HEK293T (cell line): ENCODE measurements around the gene MLYCD.
"Not testable (repeated sequence)": the region's sequence is repeated elsewhere in the genome, so short reads cannot be mapped to it uniquely, and the experiment has no call there.

Experiments used
- CTCF ChIA-PET: fragments of 350-600 bp; formaldehyde crosslinking; extraction: SDS; loops from one replicate; lab custom pipeline; 2021; ENCODE audit warnings: antibody characterized with exemption, inconsistent platforms; lab: Yijun Ruan, JAX
- POLR2A ChIA-PET: fragments of 350-600 bp; formaldehyde crosslinking; extraction: SDS; loops from one replicate; lab custom pipeline; 2020; ENCODE audit warnings: antibody characterized with exemption, inconsistent platforms; lab: Yijun Ruan, JAX
- DNase-seq: peaks from one replicate; pipeline ENCODE4 v3.0.0; 2012; ENCODE audit warnings: mixed read lengths; ENCODE audit errors: extremely low spot score
- ARNT ChIP-seq: fragments of 450-650 bp; IDR thresholded peaks from 2 replicates; pipeline ENCODE4 v1.6.1; 2017; ENCODE audit warnings: mild to moderate bottlenecking
- BHLHE40 ChIP-seq: fragments of 450-650 bp; IDR thresholded peaks from 2 replicates; pipeline ENCODE4 v1.6.1; 2016; ENCODE audit warnings: mild to moderate bottlenecking, moderate library complexity, borderline replicate concordance
- CTBP1 ChIP-seq: fragments of 450-650 bp; IDR thresholded peaks from 2 replicates; pipeline ENCODE4 v1.6.1; 2016; ENCODE audit warnings: borderline replicate concordance
- ELF4 ChIP-seq: fragments of 450-650 bp; IDR thresholded peaks from 2 replicates; pipeline ENCODE4 v1.6.1; 2017; ENCODE audit warnings: antibody characterized with exemption
- FOXA1 ChIP-seq: fragments of 450-650 bp; IDR thresholded peaks from 2 replicates; pipeline ENCODE4 v1.6.1; 2016; ENCODE audit warnings: mild to moderate bottlenecking
- FOXK2 ChIP-seq: fragments of 450-650 bp; IDR thresholded peaks from 2 replicates; pipeline ENCODE4 v1.6.1; 2016; ENCODE audit warnings: mild to moderate bottlenecking
- FOXM1 ChIP-seq: fragments of 450-650 bp; IDR thresholded peaks from 2 replicates; pipeline ENCODE4 v1.6.1; 2017; ENCODE audit warnings: mild to moderate bottlenecking, borderline replicate concordance
- HDGF ChIP-seq: fragments of 450-650 bp; IDR thresholded peaks from 2 replicates; pipeline ENCODE4 v1.6.1; 2017; ENCODE audit warnings: antibody characterized with exemption, borderline replicate concordance
- L3MBTL2 ChIP-seq: fragments of 450-650 bp; conservative IDR thresholded peaks from 2 replicates; pipeline ENCODE4 v1.6.1; 2016; ENCODE audit warnings: mild to moderate bottlenecking
- LEF1 ChIP-seq: fragments of 450-650 bp; IDR thresholded peaks from 2 replicates; pipeline ENCODE4 v1.6.1; 2017; ENCODE audit warnings: mild to moderate bottlenecking, borderline replicate concordance
- NFRKB ChIP-seq: fragments of 450-650 bp; IDR thresholded peaks from 2 replicates; pipeline ENCODE4 v1.6.1; 2016; ENCODE audit warnings: mild to moderate bottlenecking, moderate library complexity
- SP1 ChIP-seq: fragments of 450-650 bp; IDR thresholded peaks from 2 replicates; pipeline ENCODE4 v1.6.1; 2017
- SUZ12 ChIP-seq: fragments of 450-650 bp; IDR thresholded peaks from 2 replicates; pipeline ENCODE4 v1.6.1; 2016; ENCODE audit warnings: mild to moderate bottlenecking
- TARDBP ChIP-seq: fragments of 450-650 bp; IDR thresholded peaks from 2 replicates; pipeline ENCODE4 v1.6.1; 2016
- ZNF384 ChIP-seq: fragments of 450-650 bp; IDR thresholded peaks from 2 replicates; pipeline ENCODE4 v1.6.1; 2016
- TF ChIP-seq, protein P1 (sequence below): fragments of 450-650 bp; IDR thresholded peaks from 2 replicates; pipeline ENCODE4 v1.6.1; 2016

Gene MLYCD

GRCh38 chr16:83939266-83939855 is 40.4 kb downstream of the MLYCD start:
- CTCF ChIA-PET = no interaction called here
- DNase-seq = no peak
- POLR2A ChIA-PET = no interaction called here
- TF ChIP-seq SP1 (no peak), BHLHE40 (no peak), FOXA1 (no peak), FOXM1 (no peak), CTBP1 (no peak), FOXK2 (no peak), LEF1 (no peak), NFRKB (no peak), SUZ12 (no peak), ELF4 (no peak), ARNT (no peak), HDGF (no peak), L3MBTL2 (no peak), TARDBP (no peak)
- TF ChIP-seq, protein P1, sequence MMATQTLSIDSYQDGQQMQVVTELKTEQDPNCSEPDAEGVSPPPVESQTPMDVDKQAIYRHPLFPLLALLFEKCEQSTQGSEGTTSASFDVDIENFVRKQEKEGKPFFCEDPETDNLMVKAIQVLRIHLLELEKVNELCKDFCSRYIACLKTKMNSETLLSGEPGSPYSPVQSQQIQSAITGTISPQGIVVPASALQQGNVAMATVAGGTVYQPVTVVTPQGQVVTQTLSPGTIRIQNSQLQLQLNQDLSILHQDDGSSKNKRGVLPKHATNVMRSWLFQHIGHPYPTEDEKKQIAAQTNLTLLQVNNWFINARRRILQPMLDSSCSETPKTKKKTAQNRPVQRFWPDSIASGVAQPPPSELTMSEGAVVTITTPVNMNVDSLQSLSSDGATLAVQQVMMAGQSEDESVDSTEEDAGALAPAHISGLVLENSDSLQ = no peak

DNA sequence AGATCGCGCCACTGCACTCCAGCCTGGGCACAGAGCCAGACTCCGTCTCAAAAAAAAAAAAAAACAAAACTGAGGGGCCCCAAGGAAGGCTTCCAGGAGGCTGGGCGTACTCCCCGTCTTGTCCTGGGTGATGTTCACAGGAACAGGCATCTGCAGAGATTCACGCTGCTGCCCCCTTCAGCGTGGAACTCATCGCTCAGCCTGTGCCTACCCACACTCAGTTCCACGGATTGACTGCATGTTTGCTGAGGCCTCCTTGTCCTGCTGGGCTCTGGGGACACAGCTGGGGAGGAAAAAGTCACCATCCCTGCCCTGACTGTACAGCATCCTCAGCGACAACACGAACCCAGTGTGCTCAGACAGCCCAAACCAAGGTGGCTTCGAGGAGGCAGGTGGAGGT is 41.2 kb downstream of the MLYCD start:
- no peak for DNase-seq
- TF ChIP-seq LEF1 (no peak), TARDBP (no peak), FOXM1 (no peak), ZNF384 (no peak), ARNT (no peak), SUZ12 (no peak), ELF4 (no peak), BHLHE40 (no peak), FOXK2 (no peak), CTBP1 (no peak), SP1 (no peak), FOXA1 (no peak), HDGF (no peak), L3MBTL2 (no peak)
- TF ChIP-seq, protein P1 = no peak
- ChIA-PET CTCF (no interaction called here), POLR2A (no interaction called here)

DNA sequence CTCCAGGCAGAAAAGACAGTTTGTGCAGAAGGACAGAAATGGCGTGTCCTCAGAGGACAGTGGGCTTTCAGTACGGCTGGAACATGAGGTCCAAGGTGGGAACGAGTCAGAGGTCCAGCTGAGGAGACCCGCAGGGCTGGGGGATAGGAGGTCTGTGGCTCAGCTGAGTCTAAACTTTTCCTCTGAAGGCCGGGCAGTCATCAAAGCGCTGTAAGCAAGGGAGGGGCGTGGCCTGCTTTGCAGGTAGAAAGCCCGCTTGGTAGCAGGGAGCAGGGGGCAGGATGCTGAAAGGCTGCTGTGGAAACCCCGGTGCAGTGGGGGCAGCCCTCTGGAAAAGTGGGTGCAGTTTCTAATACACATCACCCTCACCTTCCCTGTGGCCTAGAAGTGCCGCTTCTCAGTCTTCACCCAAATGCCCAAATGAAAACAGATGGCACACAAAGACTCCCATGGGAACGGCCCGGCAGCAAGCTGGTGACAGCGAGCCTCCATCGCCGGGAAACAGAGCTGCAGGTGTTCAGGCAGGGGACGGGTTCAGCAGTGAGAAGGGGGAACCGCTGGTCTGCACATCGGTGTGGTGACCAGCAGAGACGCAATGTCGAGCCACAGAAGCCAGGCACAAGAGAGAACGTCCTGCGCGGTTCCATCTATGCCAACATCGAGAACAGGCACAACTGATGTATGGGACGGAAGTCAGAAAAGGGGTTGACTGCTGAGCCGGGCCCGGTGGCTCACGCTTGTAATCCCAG is 41.9 kb downstream of the MLYCD start:
- CTCF ChIA-PET = interaction anchor here (1.0 kb wide), 1 partner anchor 125 kb away, joined by 4 read pairs; no protein-coding TSS in a partner anchor
- POLR2A ChIA-PET = no interaction called here

GRCh38 chr16:83941546-83941945 is 42.6 kb downstream of the MLYCD start:
- POLR2A ChIA-PET, DNase-seq: not testable (repeated sequence)
- CTCF ChIA-PET = interaction anchor here (1.0 kb wide), 1 partner anchor 124 kb away, joined by 4 read pairs; no protein-coding TSS in a partner anchor

More for the DNA sequence above, 41.9 kb downstream of the MLYCD start:
- no peak for DNase-seq
- TF ChIP-seq CTBP1 (no peak), BHLHE40 (no peak), FOXA1 (no peak), SUZ12 (no peak), FOXM1 (no peak), HDGF (no peak), ELF4 (no peak), TARDBP (no peak), SP1 (no peak), LEF1 (no peak), NFRKB (no peak), FOXK2 (no peak), L3MBTL2 (no peak), ZNF384 (no peak), ARNT (no peak)
- TF ChIP-seq, protein P1 = no peak

DNA sequence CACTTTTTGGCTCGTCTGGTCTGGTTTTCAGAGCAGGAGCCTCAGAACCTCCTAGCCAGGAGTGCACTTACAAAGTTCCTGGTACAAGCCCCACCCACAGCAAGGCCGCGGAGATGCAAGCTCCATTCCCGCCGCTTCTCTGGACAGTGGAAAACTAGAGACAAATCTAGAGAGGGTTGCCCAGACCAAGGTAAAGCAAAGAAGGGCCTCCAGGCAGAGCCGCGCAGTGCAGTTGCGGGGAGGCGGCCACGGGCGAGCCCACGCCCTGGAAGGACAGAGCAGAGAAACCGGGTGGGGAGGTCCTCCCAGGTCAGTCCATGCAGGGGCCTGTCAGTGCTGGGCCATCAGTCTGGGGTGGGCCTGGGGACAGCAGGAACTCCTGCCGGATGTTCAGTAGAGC is 43.2 kb downstream of the MLYCD start:
- TF ChIP-seq LEF1 = no peak
- no peak for TF ChIP-seq TARDBP
- TF ChIP-seq FOXK2 = no peak
- no peak for TF ChIP-seq FOXM1
- TF ChIP-seq ELF4 = no peak
- TF ChIP-seq BHLHE40 = no peak
- no peak for TF ChIP-seq NFRKB
- no peak for TF ChIP-seq L3MBTL2
- TF ChIP-seq CTBP1 = no peak
- no peak for TF ChIP-seq ARNT
- no peak for TF ChIP-seq ZNF384
- TF ChIP-seq SUZ12 = no peak
- TF ChIP-seq HDGF = no peak
- TF ChIP-seq FOXA1 = no peak
- no peak for TF ChIP-seq SP1
- TF ChIP-seq, protein P1 = no peak
- ChIA-PET POLR2A (no interaction called here), CTCF (interaction anchor here (1.0 kb wide), 1 partner anchor 124 kb away, joined by 4 read pairs; no protein-coding TSS in a partner anchor)
- no peak for DNase-seq
